Astrocyte (in vitro differentiated cells and primary cell): ENCODE measurements around the gene IRF1. TPM values are rescaled to one million over a fixed set of nuclear protein-coding genes. Genes with fewer than 3 reads are reported as not detected.

Source experiments
- DNase-seq: peaks from one replicate; pipeline ENCODE4 v3.0.0-alpha.2; 2010; ENCODE audit warnings: low read depth
- FAIRE-seq: peaks from 2 replicates; lab custom pipeline; 2011; peaks lifted over from hg19 to GRCh38; lab: Jason Lieb, UNC
- H2AFZ ChIP-seq: 2 replicates; pipeline ENCODE4 v1.6.0; 2012; ENCODE audit warnings: low read depth, low read length, inconsistent platforms
- H3K27ac ChIP-seq: 2 replicates; pipeline ENCODE4 v1.5.1; 2011; ENCODE audit warnings: low read depth, low read length, inconsistent platforms
- H3K27me3 ChIP-seq: 2 replicates; pipeline ENCODE4 v1.6.0; 2011; ENCODE audit warnings: low read length, inconsistent platforms; ENCODE audit not compliant: insufficient read depth
- H3K36me3 ChIP-seq: 2 replicates; pipeline ENCODE4 v1.5.1; 2011; ENCODE audit warnings: low read length, inconsistent platforms; ENCODE audit not compliant: insufficient read depth
- H3K4me1 ChIP-seq: 2 replicates; pipeline ENCODE4 v1.5.1; 2011; ENCODE audit warnings: low read length, inconsistent platforms; ENCODE audit not compliant: insufficient read depth
- H3K4me2 ChIP-seq: 2 replicates; pipeline ENCODE4 v1.6.0; 2012; ENCODE audit warnings: low read length, inconsistent platforms
- H3K4me3 ChIP-seq: 2 replicates; pipeline ENCODE4 v1.5.1; 2011; ENCODE audit warnings: low read depth, mild to moderate bottlenecking, low read length, inconsistent platforms; ENCODE audit not compliant: insufficient read depth
- H3K79me2 ChIP-seq: 2 replicates; pipeline ENCODE4 v1.6.0; 2012; ENCODE audit warnings: mild to moderate bottlenecking, low read length, inconsistent platforms; ENCODE audit not compliant: insufficient read depth
- H3K9ac ChIP-seq: 2 replicates; pipeline ENCODE4 v1.6.0; 2012; ENCODE audit warnings: mild to moderate bottlenecking, low read length, inconsistent platforms
- H3K9me3 ChIP-seq: 2 replicates; pipeline ENCODE4 v1.5.1; 2012; ENCODE audit warnings: low read depth, mild to moderate bottlenecking, low read length, inconsistent platforms; ENCODE audit not compliant: insufficient read depth
- H4K20me1 ChIP-seq: 2 replicates; pipeline ENCODE4 v1.6.0; 2012; ENCODE audit warnings: low read length, inconsistent platforms; ENCODE audit not compliant: insufficient read depth
- H3K27ac Mint-ChIP-seq: one replicate; pipeline ENCODE4 v1.8.0; 2021; ENCODE audit warnings: mild to moderate bottlenecking, mixed read lengths; ENCODE audit not compliant: unreplicated experiment
- H3K27me3 Mint-ChIP-seq: one replicate; pipeline ENCODE4 v1.8.0; 2021; ENCODE audit warnings: low read depth, mixed read lengths; ENCODE audit not compliant: unreplicated experiment
- H3K36me3 Mint-ChIP-seq: one replicate; pipeline ENCODE4 v1.8.0; 2021; ENCODE audit warnings: low read depth, mixed read lengths; ENCODE audit not compliant: unreplicated experiment
- H3K4me1 Mint-ChIP-seq: one replicate; pipeline ENCODE4 v1.8.0; 2021; ENCODE audit warnings: low read depth, mixed read lengths; ENCODE audit not compliant: unreplicated experiment
- H3K4me3 Mint-ChIP-seq: one replicate; pipeline ENCODE4 v1.8.0; 2021; ENCODE audit warnings: mild to moderate bottlenecking, moderate library complexity, mixed read lengths; ENCODE audit not compliant: unreplicated experiment
- H3K9me3 Mint-ChIP-seq: one replicate; pipeline ENCODE4 v1.8.0; 2021; ENCODE audit warnings: mild to moderate bottlenecking, mixed read lengths; ENCODE audit not compliant: unreplicated experiment
- EZH2 ChIP-seq: IDR thresholded peaks from 2 replicates; pipeline ENCODE4 v1.6.1; 2012; ENCODE audit warnings: mild to moderate bottlenecking, low read length, inconsistent platforms; ENCODE audit not compliant: insufficient read depth
- total RNA-seq: library from RNA; stranded (reverse); gene quantifications from 2 replicates; pipeline ENCODE4 v1.2.1, GENCODE V29; 2021
- TF ChIP-seq, protein P1 (sequence below): IDR thresholded peaks from 2 replicates; pipeline ENCODE4 v1.5.1; 2011; ENCODE audit warnings: low read depth, mild to moderate bottlenecking, inconsistent platforms, low read length, moderate library complexity; ENCODE audit not compliant: insufficient read depth

The IRF1 gene
- total RNA-seq, 1 donor from 2014 or later = 39.7 TPM

DNA sequence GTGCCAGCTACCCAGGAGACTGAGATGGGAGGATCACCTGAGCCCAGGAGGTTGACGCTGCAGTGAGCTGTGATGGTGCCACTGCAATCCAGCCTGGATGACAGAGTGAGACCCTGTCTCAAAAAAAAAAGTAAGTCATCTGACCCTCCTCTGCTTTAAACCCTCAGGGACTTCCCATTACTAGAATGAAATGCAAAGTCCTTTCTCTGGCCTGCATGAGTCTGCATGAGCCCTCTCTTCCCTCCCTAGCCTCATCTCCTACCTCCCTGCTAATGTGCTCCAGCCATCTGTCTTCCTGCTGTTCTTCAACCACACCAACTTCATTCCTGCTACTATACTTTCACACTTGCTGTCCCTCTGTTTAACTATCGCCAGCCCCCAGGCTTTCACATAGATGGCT lies 37.4 kb upstream of the IRF1 start:
- no peak for FAIRE-seq
- H3K4me3 Mint-ChIP-seq = no peak overlapping the region
- no peaks in the 10 kb centered on the region for H3K9me3 Mint-ChIP-seq

DNA sequence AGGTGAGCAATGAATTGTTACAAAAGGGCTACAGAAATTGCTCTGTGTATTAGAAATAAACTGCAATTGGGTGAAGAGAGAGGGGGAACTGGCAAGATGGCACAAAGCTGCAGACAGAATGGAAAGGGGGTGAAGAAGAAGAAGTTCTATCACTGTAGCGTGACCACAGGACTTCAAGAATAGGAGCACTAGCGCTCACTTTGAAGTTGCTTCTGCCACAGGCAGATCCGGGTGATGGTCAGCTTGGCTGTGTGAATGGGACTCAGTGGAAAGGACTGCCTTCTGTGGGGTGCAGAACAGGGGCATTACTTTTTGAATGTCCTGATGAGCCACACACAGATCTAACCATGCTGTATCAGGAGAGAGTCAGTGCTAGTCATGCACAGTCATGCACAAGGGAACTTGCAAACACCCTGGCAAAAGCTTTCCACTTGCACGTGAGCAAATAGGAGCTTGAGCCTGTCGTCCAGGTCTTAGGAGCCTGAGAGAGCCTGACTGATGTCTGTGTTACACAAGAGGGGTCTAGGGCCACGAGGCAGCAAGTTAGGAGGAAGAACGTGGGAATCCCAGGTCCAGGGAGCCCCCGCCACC lies 36.5 kb upstream of the IRF1 start:
- TF ChIP-seq, protein P1, sequence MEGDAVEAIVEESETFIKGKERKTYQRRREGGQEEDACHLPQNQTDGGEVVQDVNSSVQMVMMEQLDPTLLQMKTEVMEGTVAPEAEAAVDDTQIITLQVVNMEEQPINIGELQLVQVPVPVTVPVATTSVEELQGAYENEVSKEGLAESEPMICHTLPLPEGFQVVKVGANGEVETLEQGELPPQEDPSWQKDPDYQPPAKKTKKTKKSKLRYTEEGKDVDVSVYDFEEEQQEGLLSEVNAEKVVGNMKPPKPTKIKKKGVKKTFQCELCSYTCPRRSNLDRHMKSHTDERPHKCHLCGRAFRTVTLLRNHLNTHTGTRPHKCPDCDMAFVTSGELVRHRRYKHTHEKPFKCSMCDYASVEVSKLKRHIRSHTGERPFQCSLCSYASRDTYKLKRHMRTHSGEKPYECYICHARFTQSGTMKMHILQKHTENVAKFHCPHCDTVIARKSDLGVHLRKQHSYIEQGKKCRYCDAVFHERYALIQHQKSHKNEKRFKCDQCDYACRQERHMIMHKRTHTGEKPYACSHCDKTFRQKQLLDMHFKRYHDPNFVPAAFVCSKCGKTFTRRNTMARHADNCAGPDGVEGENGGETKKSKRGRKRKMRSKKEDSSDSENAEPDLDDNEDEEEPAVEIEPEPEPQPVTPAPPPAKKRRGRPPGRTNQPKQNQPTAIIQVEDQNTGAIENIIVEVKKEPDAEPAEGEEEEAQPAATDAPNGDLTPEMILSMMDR = no peak
- no peak for TF ChIP-seq EZH2
- FAIRE-seq (no peak), DNase-seq (no peak)

More for the DNA sequence above, 37.4 kb upstream of the IRF1 start:
- H3K4me3 ChIP-seq = no peak overlapping the region
- no peaks in the 10 kb centered on the region for H3K36me3 Mint-ChIP-seq
- H3K4me2 ChIP-seq = no peak overlapping the region
- peaks cover 23% of the 10 kb centered on the region for H3K27me3 Mint-ChIP-seq
- H3K4me1 ChIP-seq = no peaks in the 10 kb centered on the region
- peaks cover 1% of the 10 kb centered on the region for H3K4me1 Mint-ChIP-seq
- H3K27ac ChIP-seq = no peak overlapping the region
- peaks cover 30% of the 10 kb centered on the region for H3K27me3 ChIP-seq
- H4K20me1 ChIP-seq = peaks cover 3% of the 10 kb centered on the region
- no peaks in the 10 kb centered on the region for H3K36me3 ChIP-seq
- DNase-seq = no peak
- TF ChIP-seq EZH2 = no peak
- TF ChIP-seq, protein P1 = no peak
- no peak overlapping the region for H3K9ac ChIP-seq
- H2AFZ ChIP-seq = no peak overlapping the region
- no peaks in the 10 kb centered on the region for H3K79me2 ChIP-seq
- H3K27ac Mint-ChIP-seq = no peak overlapping the region
- no peaks in the 10 kb centered on the region for H3K9me3 ChIP-seq

DNA sequence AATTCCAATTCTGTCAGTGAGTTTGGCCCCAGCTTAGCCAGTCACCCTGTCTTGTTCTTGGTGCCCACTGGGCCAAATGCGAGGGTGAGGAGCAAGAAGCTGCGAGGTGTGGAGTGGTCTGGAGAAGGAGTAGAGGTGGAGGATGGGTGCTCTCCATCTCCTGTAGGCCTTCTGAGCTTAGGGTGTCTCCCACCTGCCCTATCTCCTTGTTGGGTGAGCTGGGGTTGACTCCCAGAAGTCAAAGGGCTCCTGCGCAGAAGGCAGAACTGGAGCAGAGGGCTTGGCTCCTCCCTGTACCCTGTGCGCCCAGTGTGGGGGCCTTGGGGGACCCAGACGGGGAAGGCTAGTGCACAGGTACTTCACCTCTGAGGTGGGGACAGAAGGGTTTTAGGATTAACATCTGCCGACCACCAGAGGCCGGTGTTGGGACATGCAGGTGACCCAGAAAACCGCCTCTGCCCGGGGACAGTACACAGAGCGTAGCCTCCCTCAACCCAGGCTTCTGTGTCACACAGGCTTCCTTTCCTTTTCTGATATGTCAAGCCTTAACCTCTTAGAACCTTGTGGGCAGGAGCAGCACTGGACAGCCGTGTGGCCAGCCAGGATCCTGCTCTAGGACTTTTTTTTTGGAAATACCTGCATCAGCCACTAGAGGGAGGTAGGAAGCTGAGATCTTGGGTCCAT lies 35.9 kb upstream of the IRF1 start:
- no peak overlapping the region for H3K4me3 ChIP-seq
- Mint-ChIP-seq H3K4me1 (peaks cover 1% of the 10 kb centered on the region), H3K27me3 (peaks cover 18% of the 10 kb centered on the region), H3K27ac (no peak overlapping the region), H3K4me3 (no peak overlapping the region), H3K9me3 (no peaks in the 10 kb centered on the region), H3K36me3 (no peaks in the 10 kb centered on the region)
- peak overlapping the region; percentile 43 for H2AFZ ChIP-seq
- DNase-seq = no peak
- no peak overlapping the region for H3K9ac ChIP-seq
- no peaks in the 10 kb centered on the region for H3K4me1 ChIP-seq
- H3K36me3 ChIP-seq = no peaks in the 10 kb centered on the region
- no peak overlapping the region for H3K27ac ChIP-seq
- no peaks in the 10 kb centered on the region for H3K9me3 ChIP-seq
- peak overlapping the region; percentile 77 for H3K4me2 ChIP-seq
- TF ChIP-seq, protein P1 = peak; percentile 87
- TF ChIP-seq EZH2 = no peak
- H3K27me3 ChIP-seq = peaks cover 15% of the 10 kb centered on the region
- no peak for FAIRE-seq
- no peaks in the 10 kb centered on the region for H3K79me2 ChIP-seq
- peaks cover 3% of the 10 kb centered on the region for H4K20me1 ChIP-seq

More for the DNA sequence above, 36.5 kb upstream of the IRF1 start:
- Mint-ChIP-seq H3K36me3 (no peaks in the 10 kb centered on the region), H3K27ac (no peak overlapping the region), H3K4me1 (peaks cover 1% of the 10 kb centered on the region), H3K27me3 (peaks cover 22% of the 10 kb centered on the region), H3K4me3 (no peak overlapping the region), H3K9me3 (no peaks in the 10 kb centered on the region)
- Histone ChIP-seq H2AFZ (no peak overlapping the region), H3K4me3 (no peak overlapping the region), H3K9me3 (no peaks in the 10 kb centered on the region), H3K79me2 (no peaks in the 10 kb centered on the region), H3K36me3 (no peaks in the 10 kb centered on the region), H3K4me2 (no peak overlapping the region), H3K4me1 (no peaks in the 10 kb centered on the region), H3K27ac (no peak overlapping the region), H4K20me1 (peaks cover 3% of the 10 kb centered on the region), H3K9ac (no peak overlapping the region), H3K27me3 (peaks cover 21% of the 10 kb centered on the region)
